Peyer's patch (tissue), 4 donors: ENCODE measurements around the gene PRRG2.

Experiments
- POLR2A ChIP-seq, 2 donors: fragments of 450-650 bp; IDR thresholded peaks; one replicate each; pipeline ENCODE4 v1.5.1; 2017; ENCODE audit warnings: antibody characterized with exemption in 2 of 2, mild to moderate bottlenecking in 2 of 2, moderate library complexity in 2 of 2
- TF ChIP-seq, protein P1 (sequence below), 6 experiments: fragments of 450-650 bp in 4 of 6; fragments of 200-600 bp in 2 of 6; sonication (generic) in 1 of 6; IDR thresholded peaks; one replicate each; pipeline ENCODE4 v1.5.1; 2017 to 2019; ENCODE audit warnings: antibody characterized with exemption in 6 of 6, mild to moderate bottlenecking in 3 of 6, moderate library complexity in 1 of 6

DNA sequence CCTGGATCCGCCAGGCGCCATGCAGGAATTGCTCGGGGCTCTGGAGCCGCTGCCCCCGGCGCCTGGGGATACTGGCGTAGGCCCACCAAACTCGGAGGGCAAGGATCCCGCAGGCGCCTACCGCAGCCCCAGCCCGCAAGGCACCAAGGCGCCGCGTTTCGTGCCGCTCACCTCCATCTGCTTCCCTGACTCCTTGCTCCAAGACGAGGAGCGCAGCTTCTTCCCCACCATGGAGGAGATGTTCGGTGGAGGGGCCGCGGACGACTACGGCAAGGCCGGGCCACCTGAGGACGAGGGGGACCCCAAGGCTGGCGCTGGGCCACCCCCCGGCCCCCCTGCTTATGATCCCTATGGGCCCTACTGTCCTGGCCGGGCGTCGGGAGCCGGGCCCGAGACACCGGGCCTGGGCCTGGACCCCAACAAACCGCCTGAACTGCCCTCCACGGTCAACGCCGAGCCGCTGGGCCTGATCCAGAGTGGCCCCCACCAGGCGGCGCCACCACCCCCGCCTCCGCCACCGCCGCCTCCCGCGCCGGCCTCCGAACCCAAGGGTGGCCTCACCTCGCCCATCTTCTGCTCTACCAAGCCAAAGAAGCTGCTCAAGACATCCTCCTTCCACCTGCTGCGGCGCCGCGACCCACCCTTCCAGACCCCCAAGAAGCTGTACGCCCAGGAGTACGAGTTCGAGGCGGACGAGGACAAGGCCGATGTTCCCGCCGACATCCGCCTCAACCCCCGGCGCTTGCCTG is 16.0 kb downstream of the PRRG2 start:
- TF ChIP-seq, protein P1, sequence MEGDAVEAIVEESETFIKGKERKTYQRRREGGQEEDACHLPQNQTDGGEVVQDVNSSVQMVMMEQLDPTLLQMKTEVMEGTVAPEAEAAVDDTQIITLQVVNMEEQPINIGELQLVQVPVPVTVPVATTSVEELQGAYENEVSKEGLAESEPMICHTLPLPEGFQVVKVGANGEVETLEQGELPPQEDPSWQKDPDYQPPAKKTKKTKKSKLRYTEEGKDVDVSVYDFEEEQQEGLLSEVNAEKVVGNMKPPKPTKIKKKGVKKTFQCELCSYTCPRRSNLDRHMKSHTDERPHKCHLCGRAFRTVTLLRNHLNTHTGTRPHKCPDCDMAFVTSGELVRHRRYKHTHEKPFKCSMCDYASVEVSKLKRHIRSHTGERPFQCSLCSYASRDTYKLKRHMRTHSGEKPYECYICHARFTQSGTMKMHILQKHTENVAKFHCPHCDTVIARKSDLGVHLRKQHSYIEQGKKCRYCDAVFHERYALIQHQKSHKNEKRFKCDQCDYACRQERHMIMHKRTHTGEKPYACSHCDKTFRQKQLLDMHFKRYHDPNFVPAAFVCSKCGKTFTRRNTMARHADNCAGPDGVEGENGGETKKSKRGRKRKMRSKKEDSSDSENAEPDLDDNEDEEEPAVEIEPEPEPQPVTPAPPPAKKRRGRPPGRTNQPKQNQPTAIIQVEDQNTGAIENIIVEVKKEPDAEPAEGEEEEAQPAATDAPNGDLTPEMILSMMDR (IDR thresholded peaks at IDR 0.05): no peak
- no peak for TF ChIP-seq POLR2A (IDR thresholded peaks at IDR 0.05)
